Smooth muscle cell of the coronary artery (primary cell): ENCODE data around the gene ZDHHC9. TPM values are rescaled to one million over a fixed set of nuclear protein-coding genes. Genes with fewer than 3 reads are reported as not detected.

ENCODE experiments used
- total RNA-seq: library from RNA; depleted of rRNA; stranded (reverse); fragments of >200 nt; gene quantifications from 2 replicates; pipeline ENCODE4 v1.2.3, GENCODE V29; 2014; ENCODE audit warnings: low replicate concordance

ZDHHC9 gene
- total RNA-seq = 19.0 and 22.6 TPM in 2 replicates

GRCh38 chrX:129843459-129844306 is at the start of gene ZDHHC9:
ZDHHC9 (minus strand) TSS chrX:129843886; CDS start chrX:129841945, 1,941 bp downstream.

GRCh38 chrX:129779747-129780146 is 63.9 kb downstream of the ZDHHC9 start, which contains the start of gene SASH3:
SASH3 (plus strand) TSS chrX:129779949; CDS start chrX:129780098, 149 bp downstream.

Other genes with a start within 250 kb of the ZDHHC9 start
- 0.83 and 24.2 TPM in 2 replicates for gene APLN, start 188.9 kb downstream of the ZDHHC9 start, total RNA-seq
- 6.8 TPM in 1 of 2 replicates, not detected in the other for gene XPNPEP2, start 104.9 kb downstream of the ZDHHC9 start, total RNA-seq
- gene SASH3, start 63.9 kb downstream of the ZDHHC9 start, total RNA-seq = not detected in 2 replicates
- 8.2 and 17.1 TPM in 2 replicates for gene UTP14A, start 62.3 kb upstream of the ZDHHC9 start, total RNA-seq
- gene BCORL1, start 138.7 kb upstream of the ZDHHC9 start, total RNA-seq = 0.94 and 1.7 TPM in 2 replicates